ENCODE data around the gene FERMT1. TPM values are rescaled to one million over a fixed set of nuclear protein-coding genes. Genes with fewer than 3 reads are reported as not detected.

FERMT1 gene
- total and polyA plus RNA-seq, 2 of the 13 experiments (the other 11 are each of a cell fraction or from before 2014, with no cell fraction given) = 15.8 to 29.5 TPM

GRCh38 chr20:6122873-6123648, at the start of gene FERMT1 (continued):
- TF ChIP-seq, protein P1, sequence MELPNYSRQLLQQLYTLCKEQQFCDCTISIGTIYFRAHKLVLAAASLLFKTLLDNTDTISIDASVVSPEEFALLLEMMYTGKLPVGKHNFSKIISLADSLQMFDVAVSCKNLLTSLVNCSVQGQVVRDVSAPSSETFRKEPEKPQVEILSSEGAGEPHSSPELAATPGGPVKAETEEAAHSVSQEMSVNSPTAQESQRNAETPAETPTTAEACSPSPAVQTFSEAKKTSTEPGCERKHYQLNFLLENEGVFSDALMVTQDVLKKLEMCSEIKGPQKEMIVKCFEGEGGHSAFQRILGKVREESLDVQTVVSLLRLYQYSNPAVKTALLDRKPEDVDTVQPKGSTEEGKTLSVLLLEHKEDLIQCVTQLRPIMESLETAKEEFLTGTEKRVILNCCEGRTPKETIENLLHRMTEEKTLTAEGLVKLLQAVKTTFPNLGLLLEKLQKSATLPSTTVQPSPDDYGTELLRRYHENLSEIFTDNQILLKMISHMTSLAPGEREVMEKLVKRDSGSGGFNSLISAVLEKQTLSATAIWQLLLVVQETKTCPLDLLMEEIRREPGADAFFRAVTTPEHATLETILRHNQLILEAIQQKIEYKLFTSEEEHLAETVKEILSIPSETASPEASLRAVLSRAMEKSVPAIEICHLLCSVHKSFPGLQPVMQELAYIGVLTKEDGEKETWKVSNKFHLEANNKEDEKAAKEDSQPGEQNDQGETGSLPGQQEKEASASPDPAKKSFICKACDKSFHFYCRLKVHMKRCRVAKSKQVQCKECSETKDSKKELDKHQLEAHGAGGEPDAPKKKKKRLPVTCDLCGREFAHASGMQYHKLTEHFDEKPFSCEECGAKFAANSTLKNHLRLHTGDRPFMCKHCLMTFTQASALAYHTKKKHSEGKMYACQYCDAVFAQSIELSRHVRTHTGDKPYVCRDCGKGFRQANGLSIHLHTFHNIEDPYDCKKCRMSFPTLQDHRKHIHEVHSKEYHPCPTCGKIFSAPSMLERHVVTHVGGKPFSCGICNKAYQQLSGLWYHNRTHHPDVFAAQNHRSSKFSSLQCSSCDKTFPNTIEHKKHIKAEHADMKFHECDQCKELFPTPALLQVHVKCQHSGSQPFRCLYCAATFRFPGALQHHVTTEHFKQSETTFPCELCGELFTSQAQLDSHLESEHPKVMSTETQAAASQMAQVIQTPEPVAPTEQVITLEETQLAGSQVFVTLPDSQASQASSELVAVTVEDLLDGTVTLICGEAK (IDR thresholded peaks at IDR 0.05) = no peak
- TF ChIP-seq, protein P1 (CRISPR knock-in tag; IDR thresholded peaks at IDR 0.05) = peak; percentile 79
- TF ChIP-seq, protein P2, sequence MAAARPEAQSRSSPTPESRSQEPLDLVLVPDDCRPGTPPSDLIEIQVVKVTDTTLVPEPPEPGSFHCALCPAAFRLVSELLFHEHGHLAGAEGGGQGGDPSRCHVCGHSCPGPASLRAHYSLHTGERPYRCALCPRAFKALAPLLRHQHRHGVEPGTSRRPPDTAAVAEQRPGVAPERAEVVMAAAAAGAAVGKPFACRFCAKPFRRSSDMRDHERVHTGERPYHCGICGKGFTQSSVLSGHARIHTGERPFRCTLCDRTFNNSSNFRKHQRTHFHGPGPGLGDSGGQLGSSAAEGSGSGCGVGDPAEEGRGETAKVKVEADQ (CRISPR knock-in tag; IDR thresholded peaks at IDR 0.05; ENCODE audit: borderline replicate concordance) = peak; percentile 99
- TF ChIP-seq DNMT3B (CRISPR knock-in tag; conservative IDR thresholded peaks at IDR 0.05) (0 out of 2 replicates have a peak, but pooled peaks have one; percentile 88), ASH2L (IDR thresholded peaks at IDR 0.05; ENCODE audit: insufficient read length, low read depth, low read length) (peak; percentile 89), ATF7-NPFF (CRISPR knock-in tag; IDR thresholded peaks at IDR 0.05; ENCODE audit: low read depth) (peak; percentile 97), ZNF629 (CRISPR knock-in tag; conservative IDR thresholded peaks at IDR 0.05) (peak; percentile 58; the same call in 1 of the 2 replicates), PAWR (CRISPR knock-in tag; IDR thresholded peaks at IDR 0.05; ENCODE audit: borderline replicate concordance) (peak; percentile 86; the same call in 1 of the 2 replicates), ISX (CRISPR knock-in tag; conservative IDR thresholded peaks at IDR 0.05) (peak; percentile 90), PCBP2 (optimal IDR thresholded peaks at IDR 0.05; ENCODE audit: low read depth, low read length, poor library complexity, severe bottlenecking) (no peak), PBX2 (CRISPR knock-in tag; IDR thresholded peaks at IDR 0.05) (0 out of 2 replicates have a peak, but pooled peaks have one; percentile 46), ZNF747 (CRISPR knock-in tag; IDR thresholded peaks at IDR 0.05; ENCODE audit: borderline replicate concordance) (peak; percentile 67; the same call in 1 of the 2 replicates)
- TF ChIP-seq, protein P3, sequence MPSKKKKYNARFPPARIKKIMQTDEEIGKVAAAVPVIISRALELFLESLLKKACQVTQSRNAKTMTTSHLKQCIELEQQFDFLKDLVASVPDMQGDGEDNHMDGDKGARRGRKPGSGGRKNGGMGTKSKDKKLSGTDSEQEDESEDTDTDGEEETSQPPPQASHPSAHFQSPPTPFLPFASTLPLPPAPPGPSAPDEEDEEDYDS (CRISPR knock-in tag; IDR thresholded peaks at IDR 0.05) = peak; percentile 54
- TF ChIP-seq, protein P4, sequence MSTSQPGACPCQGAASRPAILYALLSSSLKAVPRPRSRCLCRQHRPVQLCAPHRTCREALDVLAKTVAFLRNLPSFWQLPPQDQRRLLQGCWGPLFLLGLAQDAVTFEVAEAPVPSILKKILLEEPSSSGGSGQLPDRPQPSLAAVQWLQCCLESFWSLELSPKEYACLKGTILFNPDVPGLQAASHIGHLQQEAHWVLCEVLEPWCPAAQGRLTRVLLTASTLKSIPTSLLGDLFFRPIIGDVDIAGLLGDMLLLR (CRISPR knock-in tag; IDR thresholded peaks at IDR 0.05) = peak; percentile 96
